ENCODE results near the gene CPOX.

GRCh38 chr3:98553021-98553563, 40.3 kb downstream of the CPOX start:
- TF ChIP-seq, protein P1, sequence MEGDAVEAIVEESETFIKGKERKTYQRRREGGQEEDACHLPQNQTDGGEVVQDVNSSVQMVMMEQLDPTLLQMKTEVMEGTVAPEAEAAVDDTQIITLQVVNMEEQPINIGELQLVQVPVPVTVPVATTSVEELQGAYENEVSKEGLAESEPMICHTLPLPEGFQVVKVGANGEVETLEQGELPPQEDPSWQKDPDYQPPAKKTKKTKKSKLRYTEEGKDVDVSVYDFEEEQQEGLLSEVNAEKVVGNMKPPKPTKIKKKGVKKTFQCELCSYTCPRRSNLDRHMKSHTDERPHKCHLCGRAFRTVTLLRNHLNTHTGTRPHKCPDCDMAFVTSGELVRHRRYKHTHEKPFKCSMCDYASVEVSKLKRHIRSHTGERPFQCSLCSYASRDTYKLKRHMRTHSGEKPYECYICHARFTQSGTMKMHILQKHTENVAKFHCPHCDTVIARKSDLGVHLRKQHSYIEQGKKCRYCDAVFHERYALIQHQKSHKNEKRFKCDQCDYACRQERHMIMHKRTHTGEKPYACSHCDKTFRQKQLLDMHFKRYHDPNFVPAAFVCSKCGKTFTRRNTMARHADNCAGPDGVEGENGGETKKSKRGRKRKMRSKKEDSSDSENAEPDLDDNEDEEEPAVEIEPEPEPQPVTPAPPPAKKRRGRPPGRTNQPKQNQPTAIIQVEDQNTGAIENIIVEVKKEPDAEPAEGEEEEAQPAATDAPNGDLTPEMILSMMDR (IDR thresholded peaks at IDR 0.05): no peak
- TF ChIP-seq POLR2A (IDR thresholded peaks at IDR 0.05): no peak
